CD4-positive, alpha-beta memory T cell (primary cell): ENCODE data around the gene PRUNE1. TPM values are rescaled to one million over a fixed set of nuclear protein-coding genes. Genes with fewer than 3 reads are reported as not detected.

Experiments
- CTCF ChIA-PET: fragments of 350-600 bp; sonication (Branson Sonifier 250); formaldehyde crosslinking; loops from one replicate; lab custom pipeline; 2021; ENCODE audit warnings: inconsistent platforms; ENCODE audit not compliant: partially characterized antibody; lab: Charles Lee
- POLR2A ChIA-PET: fragments of 350-600 bp; sonication (Branson Sonifier 250); formaldehyde crosslinking; loops from one replicate; lab custom pipeline; 2021; ENCODE audit not compliant: partially characterized antibody; lab: Charles Lee
- DNase-seq, 5 donors: peaks; one replicate each; pipeline versions ENCODE4 v3.0.0 to v3.0.0-alpha.2; 2020 to 2022; ENCODE audit warnings: mixed read lengths in 1 of 5
- H3K27ac ChIP-seq: one replicate; pipeline ENCODE4 v1.7.0; 2013; ENCODE audit warnings: low read depth, low read length
- H3K27me3 ChIP-seq: 2 replicates; pipeline ENCODE4 v1.7.0; 2013; ENCODE audit warnings: mild to moderate bottlenecking, low read length, moderate library complexity; ENCODE audit not compliant: insufficient read depth
- H3K36me3 ChIP-seq: 2 replicates; pipeline ENCODE4 v1.7.0; 2013; ENCODE audit warnings: mild to moderate bottlenecking, low read length, moderate library complexity; ENCODE audit not compliant: insufficient read depth
- H3K4me1 ChIP-seq: 2 replicates; pipeline ENCODE4 v1.7.0; 2013; ENCODE audit warnings: mild to moderate bottlenecking, low read length, moderate library complexity; ENCODE audit not compliant: insufficient read depth
- H3K4me3 ChIP-seq, 2 donors: one replicate each; pipeline ENCODE4 v1.7.0; 2013; ENCODE audit warnings: low read length in 2 of 2, mild to moderate bottlenecking in 1 of 2
- H3K9me3 ChIP-seq, 2 donors: one replicate each; pipeline ENCODE4 v1.7.0; 2013; ENCODE audit warnings: low read length in 2 of 2, control low read depth in 1 of 2; ENCODE audit not compliant: control insufficient read depth in 1 of 2
- H3K27ac Mint-ChIP-seq, 7 donors: one replicate each; pipeline ENCODE4 v1.8.0; 2020 to 2021; ENCODE audit warnings: mixed read lengths in 7 of 7, mild to moderate bottlenecking in 6 of 7, inconsistent platforms in 3 of 7, moderate library complexity in 3 of 7
- H3K27me3 Mint-ChIP-seq, 2 donors: one replicate each; pipeline ENCODE4 v1.8.0; 2020 to 2021; ENCODE audit warnings: mixed read lengths in 2 of 2
- H3K36me3 Mint-ChIP-seq, 2 donors: one replicate each; pipeline ENCODE4 v1.8.0; 2020 to 2021; ENCODE audit warnings: mixed read lengths in 2 of 2, inconsistent platforms in 1 of 2, mild to moderate bottlenecking in 1 of 2
- H3K4me1 Mint-ChIP-seq, 4 donors: one replicate each; pipeline ENCODE4 v1.8.0; 2020 to 2021; ENCODE audit warnings: mixed read lengths in 4 of 4, mild to moderate bottlenecking in 1 of 4
- H3K4me3 Mint-ChIP-seq, 8 donors: one replicate each; pipeline ENCODE4 v1.8.0; 2020 to 2021; ENCODE audit warnings: mixed read lengths in 8 of 8, mild to moderate bottlenecking in 7 of 8, moderate library complexity in 6 of 8, inconsistent platforms in 3 of 8
- H3K9me3 Mint-ChIP-seq, 8 donors: one replicate each; pipeline ENCODE4 v1.8.0; 2020 to 2021; ENCODE audit warnings: mixed read lengths in 8 of 8, mild to moderate bottlenecking in 5 of 8, inconsistent platforms in 3 of 8, moderate library complexity in 1 of 8
- intact Hi-C: fragments of 100-400 bp; cut with micrococcal nuclease; formaldehyde crosslinking; loops from one replicate; pipeline ENCODE4 v1.15.1; 2023
- polyA plus RNA-seq, 2 donors: library from polyadenylated mRNA; unstranded; fragments of 300-500 nt; fragmentation: Illumina TruSeq; gene quantifications; one replicate each; pipeline ENCODE4 v1.2.3, GENCODE V29; 2021
- total RNA-seq, 2 experiments: library from RNA; stranded (reverse); gene quantifications; one replicate each; pipeline ENCODE4 v1.2.3, GENCODE V29; 2021

PRUNE1 gene, protein sequence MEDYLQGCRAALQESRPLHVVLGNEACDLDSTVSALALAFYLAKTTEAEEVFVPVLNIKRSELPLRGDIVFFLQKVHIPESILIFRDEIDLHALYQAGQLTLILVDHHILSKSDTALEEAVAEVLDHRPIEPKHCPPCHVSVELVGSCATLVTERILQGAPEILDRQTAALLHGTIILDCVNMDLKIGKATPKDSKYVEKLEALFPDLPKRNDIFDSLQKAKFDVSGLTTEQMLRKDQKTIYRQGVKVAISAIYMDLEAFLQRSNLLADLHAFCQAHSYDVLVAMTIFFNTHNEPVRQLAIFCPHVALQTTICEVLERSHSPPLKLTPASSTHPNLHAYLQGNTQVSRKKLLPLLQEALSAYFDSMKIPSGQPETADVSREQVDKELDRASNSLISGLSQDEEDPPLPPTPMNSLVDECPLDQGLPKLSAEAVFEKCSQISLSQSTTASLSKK
- total RNA-seq (10 to 100 TPM; 35.0 to 38.9 TPM), polyA plus RNA-seq (10 to 100 TPM; 52.6 to 59.0 TPM)

DNA sequence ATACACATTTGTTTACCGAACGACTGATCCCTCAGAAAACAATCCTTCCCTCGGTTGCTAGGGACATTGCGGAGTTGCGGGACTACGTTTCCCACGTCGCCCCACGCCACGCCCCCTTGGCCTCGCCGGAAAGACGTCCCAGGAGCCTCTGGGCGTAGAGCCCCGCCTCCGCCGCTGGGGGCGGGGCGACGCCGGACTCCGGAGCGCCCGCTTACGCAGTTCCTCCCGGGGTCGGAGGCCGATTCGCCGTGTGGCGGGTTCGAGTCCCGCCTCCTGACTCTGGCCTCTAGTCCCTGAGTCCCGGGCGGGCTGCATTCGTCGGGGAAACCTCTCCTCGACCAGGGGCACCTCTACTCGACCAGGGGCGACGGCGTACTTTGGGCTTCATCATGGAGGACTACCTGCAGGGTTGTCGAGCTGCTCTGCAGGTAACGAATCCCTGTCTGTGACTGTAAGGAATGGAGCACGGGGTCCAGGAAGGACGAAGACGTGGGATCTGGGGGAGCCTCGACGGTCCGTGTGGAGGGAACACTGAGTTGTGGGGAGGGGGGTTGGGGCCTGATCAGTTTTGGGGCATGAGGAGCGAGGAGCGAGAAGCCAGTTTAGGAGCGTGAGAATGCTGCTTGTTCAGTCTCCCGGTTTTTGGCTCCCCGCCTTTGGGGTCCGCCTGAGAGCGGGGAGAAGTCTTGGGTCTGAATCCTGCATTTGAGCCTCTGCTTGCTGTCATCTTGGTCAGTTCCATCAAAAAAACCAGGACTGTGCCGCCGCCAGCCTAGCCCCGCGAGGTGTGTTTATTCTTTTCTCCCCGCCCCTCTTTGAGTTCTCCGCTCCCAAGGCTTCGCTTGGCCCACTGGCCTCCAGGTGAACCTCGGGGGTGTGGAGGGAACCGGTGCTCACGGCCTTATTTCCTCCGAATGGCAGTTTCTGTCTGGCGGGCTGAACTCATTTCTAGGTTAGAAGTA, at the start of gene PRUNE1:
TSS of gene PRUNE1 (plus strand) at position 206 of the 962 bp plus-strand sequence. CDS start at position 390, 184 bp downstream.
- H3K27ac Mint-ChIP-seq = peak within 1 kb of the TSS; percentile 90 to 100 (median 99)
- H3K27me3 Mint-ChIP-seq = no peaks in the 10 kb centered on the region
- peak; percentile 92 to 99 (median 96) for DNase-seq
- Histone ChIP-seq H3K4me3 (peak within 1 kb of the TSS; percentile 74 to 92), H3K27ac (peak within 1 kb of the TSS; percentile 88), H3K27me3 (no peaks in the 10 kb centered on the region), H3K36me3 (no peaks in the 10 kb centered on the region), H3K9me3 (no peaks in the 10 kb centered on the region), H3K4me1 (peaks cover 65% of the 10 kb centered on the region)
- H3K4me3 Mint-ChIP-seq = peak within 1 kb of the TSS; percentile 88 to 99 (median 95)
- intact Hi-C loops = loop anchor here (1.0 to 5.0 kb wide), 8 partner anchors 40 to 646 kb away; partner anchors contain the start of genes ARNT, GABPB2, RPRD2 and SETDB1
- POLR2A ChIA-PET = interaction anchor here (0.6 to 3.4 kb wide), 5 partner anchors 28 to 158 kb away, joined by 3 to 18 read pairs (median 4); partner anchors contain the start of gene CDC42SE1
- H3K36me3 Mint-ChIP-seq = peaks cover 6 to 30% of the 10 kb centered on the region in 2 donors
- H3K9me3 Mint-ChIP-seq = no peaks in the 10 kb centered on the region
- CTCF ChIA-PET = interaction anchor here (1.5 to 4.9 kb wide), 2 partner anchors 9 to 16 kb away, joined by 3 to 18 read pairs; no protein-coding TSS in a partner anchor
- H3K4me1 Mint-ChIP-seq = peaks cover 49 to 93% (median 71%) of the 10 kb centered on the region in 4 donors

DNA sequence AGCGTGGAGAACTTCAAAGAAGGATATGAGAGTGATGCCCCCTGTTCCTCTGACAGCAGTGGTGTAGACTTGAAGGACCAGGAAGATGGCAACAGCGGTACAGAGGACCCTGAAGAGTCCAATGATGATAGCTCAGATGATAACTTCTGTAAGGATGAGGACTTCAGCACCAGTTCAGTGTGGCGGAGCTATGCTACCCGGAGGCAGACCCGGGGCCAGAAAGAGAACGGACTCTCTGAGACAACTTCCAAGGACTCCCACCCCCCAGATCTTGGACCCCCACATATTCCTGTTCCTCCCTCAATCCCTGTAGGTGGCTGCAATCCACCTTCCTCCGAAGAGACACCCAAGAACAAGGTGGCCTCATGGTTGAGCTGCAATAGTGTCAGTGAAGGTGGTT, 47.6 kb upstream of the PRUNE1 start:
- no peaks in the 10 kb centered on the region for H3K9me3 Mint-ChIP-seq
- H3K27ac Mint-ChIP-seq = peak overlapping the region in 2 of 7 donors; percentile 27 to 51
- POLR2A ChIA-PET = no interaction called here
- CTCF ChIA-PET = no interaction called here
- H3K36me3 ChIP-seq = peaks cover 34% of the 10 kb centered on the region
- intact Hi-C loops = no loop called here
- DNase-seq = no peak
- H3K27me3 ChIP-seq = no peaks in the 10 kb centered on the region
- no peak overlapping the region for H3K4me3 Mint-ChIP-seq
- H3K27me3 Mint-ChIP-seq = no peaks in the 10 kb centered on the region
- H3K4me1 ChIP-seq = no peaks in the 10 kb centered on the region
- peaks cover 0 to 10% (median 2%) of the 10 kb centered on the region in 4 donors for H3K4me1 Mint-ChIP-seq
- no peak overlapping the region for H3K27ac ChIP-seq
- H3K36me3 Mint-ChIP-seq = peaks cover 42 to 77% of the 10 kb centered on the region in 2 donors
- H3K9me3 ChIP-seq = no peaks in the 10 kb centered on the region
- no peak overlapping the region for H3K4me3 ChIP-seq

DNA sequence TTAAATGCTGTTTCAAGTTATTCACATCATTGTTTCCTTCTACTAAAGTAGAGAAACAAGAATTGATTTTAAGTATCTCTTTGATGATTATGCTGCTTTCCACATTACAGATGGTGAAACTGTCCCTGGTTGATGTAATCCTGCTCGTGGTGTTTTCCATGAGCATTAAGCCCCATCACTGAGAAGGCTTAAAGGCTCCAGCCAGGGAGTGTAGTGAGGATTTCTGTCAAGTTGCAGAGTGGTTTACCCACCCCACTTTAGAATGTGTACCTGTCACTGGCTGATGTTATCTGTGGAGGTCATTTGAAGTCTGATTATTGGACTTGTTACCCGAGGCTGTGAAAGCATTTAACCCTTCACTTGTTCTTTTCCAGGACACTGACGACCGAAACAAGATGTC, 46.5 kb upstream of the PRUNE1 start:
- Histone ChIP-seq H3K27ac (no peak overlapping the region), H3K9me3 (no peaks in the 10 kb centered on the region), H3K36me3 (peaks cover 45% of the 10 kb centered on the region), H3K27me3 (no peaks in the 10 kb centered on the region), H3K4me3 (no peak overlapping the region), H3K4me1 (no peaks in the 10 kb centered on the region)
- ChIA-PET CTCF (no interaction called here), POLR2A (no interaction called here)
- Mint-ChIP-seq H3K27me3 (no peaks in the 10 kb centered on the region), H3K4me3 (no peak overlapping the region), H3K4me1 (peaks cover 0 to 10% (median 3%) of the 10 kb centered on the region in 4 donors), H3K36me3 (peaks cover 49 to 82% of the 10 kb centered on the region in 2 donors), H3K9me3 (no peaks in the 10 kb centered on the region), H3K27ac (peak overlapping the region in 1 of 7 donors; percentile 12)
- no peak for DNase-seq
- intact Hi-C loops = no loop called here

DNA sequence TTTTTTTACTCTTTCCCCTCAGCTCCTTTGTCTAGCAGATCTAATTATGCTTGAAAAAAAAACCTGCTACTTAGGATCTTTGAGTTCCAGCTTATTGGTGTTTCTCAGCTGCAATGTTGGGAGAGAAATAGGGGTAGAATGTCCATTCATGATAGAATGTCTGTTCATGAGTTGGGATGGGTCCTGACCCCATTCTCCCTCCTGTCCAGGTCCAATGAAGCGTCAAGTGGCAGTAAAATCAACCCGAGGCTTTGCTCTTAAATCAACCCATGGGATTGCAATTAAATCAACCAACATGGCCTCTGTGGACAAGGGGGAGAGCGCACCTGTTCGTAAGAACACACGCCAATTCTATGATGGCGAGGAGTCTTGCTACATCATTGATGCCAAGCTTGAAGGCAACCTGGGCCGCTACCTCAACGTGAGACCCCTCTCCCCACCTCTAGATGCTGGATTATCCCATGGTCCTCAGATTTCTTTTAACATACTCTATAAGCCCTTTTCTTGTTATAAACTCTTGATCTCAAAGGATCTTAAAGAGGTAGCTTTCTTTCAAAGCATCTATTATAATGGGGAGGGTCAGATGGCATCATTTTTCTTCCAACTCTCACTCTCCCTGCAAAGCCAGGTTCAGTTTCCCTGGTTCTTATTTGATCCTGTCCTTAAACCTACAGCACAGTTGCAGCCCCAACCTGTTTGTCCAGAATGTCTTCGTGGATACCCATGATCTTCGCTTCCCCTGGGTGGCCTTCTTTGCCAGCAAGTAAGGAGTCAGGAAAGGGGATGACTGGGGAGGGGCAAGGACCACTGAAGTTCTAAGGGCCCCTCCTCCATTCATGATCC, 44.7 kb upstream of the PRUNE1 start:
- Histone ChIP-seq H3K36me3 (peaks cover 63% of the 10 kb centered on the region), H3K4me1 (no peaks in the 10 kb centered on the region), H3K27ac (no peak overlapping the region), H3K27me3 (no peaks in the 10 kb centered on the region), H3K9me3 (no peaks in the 10 kb centered on the region), H3K4me3 (no peak overlapping the region)
- Mint-ChIP-seq H3K9me3 (peaks cover 0 to 1% (median 0%) of the 10 kb centered on the region in 8 donors), H3K27me3 (no peaks in the 10 kb centered on the region), H3K4me1 (peaks cover 0 to 13% (median 3%) of the 10 kb centered on the region in 4 donors), H3K4me3 (no peak overlapping the region), H3K36me3 (peaks cover 62 to 88% of the 10 kb centered on the region in 2 donors), H3K27ac (peak overlapping the region; percentile 6 to 75 (median 45))
- DNase-seq = no peak
- ChIA-PET CTCF (interaction anchor here (0.6 to 1.4 kb wide), 4 partner anchors 10 to 192 kb away, joined by 3 to 4 read pairs (median 3); no protein-coding TSS in a partner anchor), POLR2A (interaction anchor here (0.8 to 2.0 kb wide), 3 partner anchors 10 to 11 kb away, joined by 3 to 8 read pairs (median 5); partner anchors contain the start of gene CERS2)
- intact Hi-C loops = no loop called here

DNA sequence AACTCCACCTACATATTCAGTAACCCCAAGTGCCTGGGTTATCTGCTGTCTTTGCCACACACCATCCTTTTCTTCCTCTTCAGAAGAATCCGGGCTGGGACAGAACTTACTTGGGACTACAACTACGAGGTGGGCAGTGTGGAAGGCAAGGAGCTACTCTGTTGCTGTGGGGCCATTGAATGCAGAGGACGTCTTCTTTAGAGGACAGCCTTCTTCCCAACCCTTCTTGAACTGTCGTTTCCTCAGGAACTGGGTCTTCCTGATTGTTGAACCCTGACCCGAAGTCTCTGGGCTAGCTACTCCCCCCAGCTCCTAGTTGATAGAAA, 44.1 kb upstream of the PRUNE1 start:
- Mint-ChIP-seq H3K36me3 (peaks cover 64 to 89% of the 10 kb centered on the region in 2 donors), H3K27ac (peak overlapping the region in 2 of 7 donors; percentile 12 to 63), H3K27me3 (no peaks in the 10 kb centered on the region), H3K9me3 (peaks cover 0 to 1% (median 0%) of the 10 kb centered on the region in 8 donors), H3K4me3 (no peak overlapping the region), H3K4me1 (peaks cover 0 to 13% (median 4%) of the 10 kb centered on the region in 4 donors)
- Histone ChIP-seq H3K4me3 (no peak overlapping the region), H3K27ac (no peak overlapping the region), H3K9me3 (no peaks in the 10 kb centered on the region), H3K4me1 (no peaks in the 10 kb centered on the region), H3K27me3 (no peaks in the 10 kb centered on the region), H3K36me3 (peaks cover 61% of the 10 kb centered on the region)
- ChIA-PET CTCF (no interaction called here), POLR2A (interaction anchor here (2.0 kb wide), 1 partner anchor 10 kb away, joined by 8 read pairs; no protein-coding TSS in a partner anchor)
- no peak for DNase-seq
- intact Hi-C loops = no loop called here

DNA sequence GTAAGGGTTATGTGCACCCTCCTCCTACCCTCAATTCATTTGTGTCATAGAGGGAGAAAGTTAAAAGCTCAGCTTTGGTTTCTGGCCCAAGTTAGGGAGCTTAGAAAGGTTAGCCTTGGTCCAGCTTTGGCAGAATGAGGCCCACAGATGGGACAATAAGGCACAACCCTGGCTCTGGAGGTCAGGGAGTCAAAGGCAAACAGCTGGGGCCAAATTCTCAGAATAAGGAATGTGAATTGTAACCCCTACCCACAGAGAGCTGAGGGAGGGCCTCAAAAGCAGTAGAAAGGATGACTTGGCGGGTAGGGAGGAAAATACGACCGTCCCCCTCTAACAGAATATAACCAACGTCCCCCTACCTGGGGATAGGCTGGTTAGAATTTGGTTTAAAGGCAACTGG, 42.6 kb upstream of the PRUNE1 start:
- no peaks in the 10 kb centered on the region for H3K27me3 Mint-ChIP-seq
- intact Hi-C loops = no loop called here
- ChIA-PET POLR2A (interaction anchor here (0.6 to 2.0 kb wide), 2 partner anchors 8 to 45 kb away, joined by 3 to 8 read pairs; no protein-coding TSS in a partner anchor), CTCF (interaction anchor here (0.8 to 1.5 kb wide), 3 partner anchors 8 to 15 kb away, joined by 3 to 4 read pairs (median 3); partner anchors contain the start of gene CERS2)
- H3K9me3 Mint-ChIP-seq = peaks cover 0 to 1% (median 0%) of the 10 kb centered on the region in 8 donors
- H3K4me3 Mint-ChIP-seq = no peak overlapping the region
- Histone ChIP-seq H3K27ac (no peak overlapping the region), H3K4me1 (peaks cover 6% of the 10 kb centered on the region), H3K9me3 (no peaks in the 10 kb centered on the region), H3K4me3 (no peak overlapping the region), H3K27me3 (no peaks in the 10 kb centered on the region), H3K36me3 (peaks cover 53% of the 10 kb centered on the region)
- no peak for DNase-seq
- H3K27ac Mint-ChIP-seq = peak overlapping the region in 5 of 7 donors; percentile 8 to 59 (median 54)
- H3K36me3 Mint-ChIP-seq = peaks cover 55 to 80% of the 10 kb centered on the region in 2 donors
- H3K4me1 Mint-ChIP-seq = peaks cover 2 to 19% (median 5%) of the 10 kb centered on the region in 4 donors
